Endodermal cell (in vitro differentiated cells): Measurements from ENCODE around the gene SLC7A10. TPM values are rescaled to one million over a fixed set of nuclear protein-coding genes. Genes with fewer than 3 reads are reported as not detected.

Experiments used
- DNase-seq: peaks from one replicate; pipeline ENCODE4 v3.0.0-alpha.2; 2017
- H3K27ac ChIP-seq: 2 replicates; pipeline ENCODE4 v1.5.1; 2013; ENCODE audit warnings: mild to moderate bottlenecking, low read depth, low read length, moderate library complexity
- H3K27me3 ChIP-seq: 2 replicates; pipeline ENCODE4 v1.6.1; 2013; ENCODE audit warnings: mild to moderate bottlenecking, low read length, moderate library complexity; ENCODE audit not compliant: insufficient read depth, control insufficient read depth, poor library complexity, severe bottlenecking
- H3K36me3 ChIP-seq: 2 replicates; pipeline ENCODE4 v1.7.0; 2013; ENCODE audit warnings: mild to moderate bottlenecking, low read length, moderate library complexity; ENCODE audit not compliant: control insufficient read depth, insufficient read depth
- H3K4me1 ChIP-seq: one replicate; pipeline ENCODE4 v1.7.0; 2013; ENCODE audit warnings: low read length; ENCODE audit not compliant: control insufficient read depth, insufficient read depth
- H3K4me3 ChIP-seq: 2 replicates; pipeline ENCODE4 v1.5.1; 2013; ENCODE audit warnings: mild to moderate bottlenecking, low read length, moderate library complexity
- H3K9ac ChIP-seq: 2 replicates; pipeline ENCODE4 v1.6.1; 2013; ENCODE audit warnings: mild to moderate bottlenecking, low read length, moderate library complexity; ENCODE audit not compliant: poor library complexity, severe bottlenecking; ENCODE audit errors: extremely low read depth
- H3K9me3 ChIP-seq: 2 replicates; pipeline ENCODE4 v1.6.1; 2013; ENCODE audit warnings: mild to moderate bottlenecking, low read length, moderate library complexity; ENCODE audit not compliant: control insufficient read depth
- H3K27ac Mint-ChIP-seq: 2 replicates; pipeline ENCODE4 v1.8.0; 2020; ENCODE audit warnings: mixed read lengths
- H3K27me3 Mint-ChIP-seq: 2 replicates; pipeline ENCODE4 v1.8.0; 2021; ENCODE audit warnings: mild to moderate bottlenecking, mixed read lengths; ENCODE audit not compliant: insufficient read depth
- H3K36me3 Mint-ChIP-seq: 2 replicates; pipeline ENCODE4 v1.8.0; 2020; ENCODE audit warnings: low read depth, mixed read lengths
- H3K4me1 Mint-ChIP-seq: 2 replicates; pipeline ENCODE4 v1.8.0; 2020; ENCODE audit warnings: mixed read lengths
- H3K4me3 Mint-ChIP-seq: 2 replicates; pipeline ENCODE4 v1.8.0; 2020; ENCODE audit warnings: mild to moderate bottlenecking, moderate library complexity, mixed read lengths
- H3K9me3 Mint-ChIP-seq: 2 replicates; pipeline ENCODE4 v1.8.0; 2020; ENCODE audit warnings: mild to moderate bottlenecking, mixed read lengths
- CTCF ChIP-seq: fragments of 200-600 bp; sonication (generic); conservative IDR thresholded peaks from 2 replicates; pipeline ENCODE4 v1.5.0; 2021; ENCODE audit warnings: antibody characterized with exemption, mild to moderate bottlenecking
- WGBS, 2 experiments: methylation state at CpG; one replicate each; pipeline versions ENCODE4 v1.1.5 to v1.1.7; 2013; ENCODE audit warnings: missing lambda C conversion rate in 2 of 2, mixed read lengths in 1 of 2; ENCODE audit not compliant: insufficient coverage in 1 of 2, insufficient read length in 1 of 2; 5-methylcytosine and 5-hydroxymethylcytosine counted together
- total RNA-seq, 2 donors: library from RNA; stranded (reverse); fragmentation: NEBNext Ultra II Directional in 1 of 2; extraction: Animal tissue kit (Norgen Biotek cat#: 25700) in 1 of 2; gene quantifications; 2 replicates in 1 of 2; 3 replicates in 1 of 2; pipeline ENCODE4 v1.2.1, GENCODE V29; 2021

The SLC7A10 gene
- total RNA-seq, 2 donors from 2014 or later: 0.35 TPM; not detected in 1

- TF ChIP-seq CTCF: no peak
- Mint-ChIP-seq H3K27ac (no peak overlapping the region), H3K27me3 (no peaks in the 10 kb centered on the region), H3K36me3 (no peaks in the 10 kb centered on the region), H3K4me1 (no peaks in the 10 kb centered on the region), H3K4me3 (no peak overlapping the region), H3K9me3 (peaks cover 5% of the 10 kb centered on the region)
- Histone ChIP-seq H3K4me1 (no peaks in the 10 kb centered on the region), H3K27me3 (no peaks in the 10 kb centered on the region), H3K27ac (no peak overlapping the region), H3K9ac (no peak overlapping the region), H3K36me3 (no peaks in the 10 kb centered on the region), H3K9me3 (no peaks in the 10 kb centered on the region), H3K4me3 (no peak overlapping the region)
- no peak for DNase-seq
- WGBS, 2 experiments: 100% methylated on average over 2 of the region's 2 CpGs; no CpG with 5 or more reads in 1 of the 2 experiments
These were observed 32.2 kb upstream of the SLC7A10 start for GRCh38 chr19:33257828-33258227.

- Mint-ChIP-seq H3K27me3 (no peaks in the 10 kb centered on the region), H3K4me1 (no peaks in the 10 kb centered on the region), H3K4me3 (no peak overlapping the region), H3K9me3 (peaks cover 5% of the 10 kb centered on the region), H3K27ac (no peak overlapping the region), H3K36me3 (no peaks in the 10 kb centered on the region)
- no peak for DNase-seq
- no peaks in the 10 kb centered on the region for H3K4me1 ChIP-seq
- H3K27me3 ChIP-seq: no peaks in the 10 kb centered on the region
- no peaks in the 10 kb centered on the region for H3K9me3 ChIP-seq
- H3K27ac ChIP-seq: no peak overlapping the region
- no peak for TF ChIP-seq CTCF
- no peaks in the 10 kb centered on the region for H3K36me3 ChIP-seq
- WGBS, 2 experiments: 86 to 87% methylated on average over 4 to 7 of the region's 7 CpGs
- no peak overlapping the region for H3K4me3 ChIP-seq
- no peak overlapping the region for H3K9ac ChIP-seq
These were observed 30.6 kb upstream of the SLC7A10 start for GRCh38 chr19:33256261-33256660.

- TF ChIP-seq CTCF: no peak
- H3K27me3 ChIP-seq: no peaks in the 10 kb centered on the region
- H3K36me3 ChIP-seq: no peaks in the 10 kb centered on the region
- DNase-seq: no peak
- H3K4me3 ChIP-seq: no peak overlapping the region
- Mint-ChIP-seq H3K36me3 (no peaks in the 10 kb centered on the region), H3K4me1 (no peaks in the 10 kb centered on the region), H3K4me3 (no peak overlapping the region), H3K27me3 (no peaks in the 10 kb centered on the region), H3K27ac (no peak overlapping the region), H3K9me3 (peaks cover 5% of the 10 kb centered on the region)
- no peaks in the 10 kb centered on the region for H3K9me3 ChIP-seq
- no peak overlapping the region for H3K27ac ChIP-seq
- no peaks in the 10 kb centered on the region for H3K4me1 ChIP-seq
- WGBS, 2 experiments: 90 to 93% methylated on average over 4 to 7 of the region's 7 CpGs
- no peak overlapping the region for H3K9ac ChIP-seq
These were observed 30.1 kb upstream of the SLC7A10 start for GRCh38 chr19:33255781-33256180.
